Upper lobe of right lung (tissue), 1 donor: ENCODE data around the gene UCKL1. TPM values are rescaled to one million over a fixed set of nuclear protein-coding genes. Genes with fewer than 3 reads are reported as not detected.
A peak's percentile ranks its signal among the peaks of the same experiment; 100 is the strongest.

Experiments used
- ATAC-seq: fragments of 200-7000 bp; cut with Tn5 transposase; one replicate; pipeline ENCODE4 v1.9.1; 2020; ENCODE audit warnings: mild to moderate bottlenecking, moderate library complexity
- DNase-seq: peaks from one replicate; pipeline ENCODE4 v3.0.0-alpha.2; 2020
- H3K27ac ChIP-seq: fragments of 200-600 bp; one replicate; pipeline ENCODE4 v1.8.0; 2022
- H3K27me3 ChIP-seq: fragments of 200-600 bp; one replicate; pipeline ENCODE4 v1.8.0; 2022; ENCODE audit warnings: mild to moderate bottlenecking
- H3K36me3 ChIP-seq: fragments of 200-600 bp; one replicate; pipeline ENCODE4 v1.8.0; 2022
- H3K4me1 ChIP-seq: fragments of 200-600 bp; one replicate; pipeline ENCODE4 v1.8.0; 2022
- H3K4me3 ChIP-seq: fragments of 200-600 bp; one replicate; pipeline ENCODE4 v1.8.0; 2022; ENCODE audit warnings: mild to moderate bottlenecking
- H3K9me3 ChIP-seq: fragments of 200-600 bp; one replicate; pipeline ENCODE4 v1.8.0; 2022
- intact Hi-C: fragments of 100-400 bp; cut with DNase I; formaldehyde crosslinking; loops from one replicate; pipeline ENCODE4 v1.11.0; 2022
- total RNA-seq: library from RNA; stranded (reverse); fragmentation: NEBNext Ultra II Directional; extraction: Animal tissue kit (Norgen Biotek cat#: 25700); gene quantifications from one replicate; pipeline ENCODE4 v1.2.1, GENCODE V29; 2021
- TF ChIP-seq, protein P1 (sequence below): fragments of 200-600 bp; IDR thresholded peaks from one replicate; pipeline ENCODE4 v1.8.0; 2022; ENCODE audit warnings: antibody characterized with exemption
- donor health status: DM: no; HTN: yes; CAD: no; lungs with severe emphysema.

The UCKL1 gene
- total RNA-seq, 1 donor from 2014 or later: 38.9 TPM

- Histone ChIP-seq H3K9me3 (no peaks in the 10 kb centered on the region), H3K36me3 (peaks cover 45% of the 10 kb centered on the region), H3K27me3 (no peaks in the 10 kb centered on the region), H3K4me1 (peaks cover 30% of the 10 kb centered on the region), H3K4me3 (no peak overlapping the region), H3K27ac (no peak overlapping the region)
- ATAC-seq (no peak), DNase-seq (no peak)
- intact Hi-C loops: no loop called here
- TF ChIP-seq, protein P1, sequence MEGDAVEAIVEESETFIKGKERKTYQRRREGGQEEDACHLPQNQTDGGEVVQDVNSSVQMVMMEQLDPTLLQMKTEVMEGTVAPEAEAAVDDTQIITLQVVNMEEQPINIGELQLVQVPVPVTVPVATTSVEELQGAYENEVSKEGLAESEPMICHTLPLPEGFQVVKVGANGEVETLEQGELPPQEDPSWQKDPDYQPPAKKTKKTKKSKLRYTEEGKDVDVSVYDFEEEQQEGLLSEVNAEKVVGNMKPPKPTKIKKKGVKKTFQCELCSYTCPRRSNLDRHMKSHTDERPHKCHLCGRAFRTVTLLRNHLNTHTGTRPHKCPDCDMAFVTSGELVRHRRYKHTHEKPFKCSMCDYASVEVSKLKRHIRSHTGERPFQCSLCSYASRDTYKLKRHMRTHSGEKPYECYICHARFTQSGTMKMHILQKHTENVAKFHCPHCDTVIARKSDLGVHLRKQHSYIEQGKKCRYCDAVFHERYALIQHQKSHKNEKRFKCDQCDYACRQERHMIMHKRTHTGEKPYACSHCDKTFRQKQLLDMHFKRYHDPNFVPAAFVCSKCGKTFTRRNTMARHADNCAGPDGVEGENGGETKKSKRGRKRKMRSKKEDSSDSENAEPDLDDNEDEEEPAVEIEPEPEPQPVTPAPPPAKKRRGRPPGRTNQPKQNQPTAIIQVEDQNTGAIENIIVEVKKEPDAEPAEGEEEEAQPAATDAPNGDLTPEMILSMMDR: no peak
Measured at GRCh38 chr20:63982937-63983336, 26.7 kb upstream of the UCKL1 start.

DNA sequence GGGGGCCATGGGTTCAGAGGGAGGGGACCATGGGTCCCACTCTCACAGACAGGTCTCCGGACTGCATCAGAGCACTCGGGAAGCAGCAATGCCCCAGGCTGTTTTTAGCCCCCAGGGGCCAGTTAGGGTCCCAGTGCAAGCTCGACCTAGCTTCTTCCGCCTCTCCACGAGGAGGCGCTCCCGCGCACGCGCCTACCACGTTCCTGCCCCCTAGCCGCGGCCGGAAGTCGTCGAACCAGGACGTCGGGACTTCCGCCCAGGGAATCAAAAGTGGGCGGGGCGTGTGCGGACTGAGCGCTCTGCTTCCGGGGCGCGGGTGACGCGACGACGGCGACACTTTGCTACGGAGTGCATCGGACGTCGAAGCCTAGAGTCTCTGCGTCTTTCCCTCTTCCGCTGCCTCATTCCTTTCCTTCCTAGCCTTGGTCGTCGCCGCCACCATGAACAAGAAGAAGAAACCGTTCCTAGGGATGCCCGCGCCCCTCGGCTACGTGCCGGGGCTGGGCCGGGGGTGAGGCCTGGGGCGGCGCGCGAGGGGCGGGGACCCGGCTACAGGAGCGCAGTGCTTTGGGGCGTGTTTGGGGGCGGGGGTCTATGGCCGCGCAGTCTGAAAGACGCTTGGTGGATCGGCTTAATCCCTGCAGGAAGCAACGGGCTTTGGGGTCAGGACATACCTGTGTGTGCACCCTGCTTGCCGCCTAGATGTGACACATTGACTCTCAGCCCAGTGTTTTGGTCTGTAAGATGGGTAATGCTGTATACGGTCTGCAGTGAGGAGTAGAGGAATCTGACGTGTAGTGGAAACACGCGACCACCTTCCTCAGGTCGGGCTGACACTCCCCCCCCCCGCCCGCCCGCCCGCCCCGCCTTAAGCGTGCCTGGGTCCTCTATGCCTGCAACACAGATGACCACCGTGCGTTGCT lies 24.9 kb upstream of the UCKL1 start, which contains the start of gene PRPF6:
Gene PRPF6, plus strand, starts transcription at position 327 of the 923 bp plus-strand sequence. Its CDS starts 114 bp downstream, at position 441.
- Histone ChIP-seq H3K4me3 (peak within 1 kb of the TSS; percentile 93), H3K27me3 (no peaks in the 10 kb centered on the region), H3K9me3 (no peaks in the 10 kb centered on the region), H3K36me3 (peaks cover 26% of the 10 kb centered on the region), H3K27ac (peak within 1 kb of the TSS; percentile 90), H3K4me1 (peaks cover 30% of the 10 kb centered on the region)
- DNase-seq (peak; percentile 98), ATAC-seq (peak; percentile 92)
- TF ChIP-seq, protein P1: peak; percentile 86
- intact Hi-C loops: no loop called here

- intact Hi-C loops: no loop called here
- peak overlapping the region; percentile 93 for H3K4me3 ChIP-seq
- peak; percentile 3 for ATAC-seq
- no peaks in the 10 kb centered on the region for H3K9me3 ChIP-seq
- TF ChIP-seq, protein P1: no peak
- DNase-seq: no peak
- H3K36me3 ChIP-seq: peaks cover 19% of the 10 kb centered on the region
- peak overlapping the region; percentile 90 for H3K27ac ChIP-seq
- peaks cover 30% of the 10 kb centered on the region for H3K4me1 ChIP-seq
- no peaks in the 10 kb centered on the region for H3K27me3 ChIP-seq
Measured at GRCh38 chr20:63980317-63980805, 24.1 kb upstream of the UCKL1 start.

DNA sequence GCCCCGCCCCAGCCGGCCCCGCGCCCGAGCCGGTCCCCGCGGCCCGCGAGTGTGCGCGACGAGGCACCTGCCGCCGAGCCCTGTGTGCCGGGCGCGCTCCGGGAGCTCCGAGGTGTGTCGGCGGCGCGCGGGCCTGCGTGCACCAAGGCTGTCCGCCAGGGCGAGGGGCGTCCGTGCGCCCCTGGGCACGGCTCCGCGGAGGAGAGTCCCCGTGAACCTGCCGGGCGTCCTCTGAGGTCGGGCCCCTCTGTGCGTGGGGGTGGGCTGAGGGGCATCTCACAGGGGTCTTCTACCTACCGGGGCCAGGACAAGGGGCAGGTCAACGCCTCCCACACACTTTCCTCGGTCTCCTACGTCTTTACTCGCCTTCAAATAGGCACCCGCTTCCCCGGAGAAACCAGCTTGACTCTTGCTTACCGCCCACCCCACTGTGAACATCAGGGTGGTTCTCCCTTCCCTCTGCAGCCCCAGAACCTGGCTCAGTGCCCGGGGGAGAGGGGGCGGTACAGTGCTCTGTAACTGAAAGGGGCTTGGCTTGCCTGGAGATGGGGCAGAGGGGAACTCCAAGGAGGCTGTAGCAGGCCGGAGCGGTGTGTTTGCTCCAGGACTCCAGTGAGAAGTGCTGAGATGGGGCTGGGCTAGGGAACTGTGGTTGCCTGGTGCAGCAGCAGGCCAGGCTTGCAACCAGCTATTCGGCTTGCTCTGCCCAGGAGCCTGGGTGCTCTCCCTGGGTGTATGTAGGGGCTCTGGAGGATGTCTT lies 23.5 kb upstream of the UCKL1 start, which contains the start of gene SAMD10:
Gene SAMD10, minus strand, starts transcription at position 86 of the 760 bp plus-strand sequence. CDS start 175 bp downstream, outside the sequence.
- Histone ChIP-seq H3K27ac (peak within 1 kb of the TSS; percentile 90), H3K4me3 (peak within 1 kb of the TSS; percentile 93), H3K9me3 (no peaks in the 10 kb centered on the region), H3K27me3 (no peaks in the 10 kb centered on the region), H3K4me1 (peaks cover 30% of the 10 kb centered on the region), H3K36me3 (peaks cover 13% of the 10 kb centered on the region)
- DNase-seq: peak; percentile 83
- TF ChIP-seq, protein P1: peak; percentile 5
- intact Hi-C loops: no loop called here
- peak; percentile 11 for ATAC-seq

DNA sequence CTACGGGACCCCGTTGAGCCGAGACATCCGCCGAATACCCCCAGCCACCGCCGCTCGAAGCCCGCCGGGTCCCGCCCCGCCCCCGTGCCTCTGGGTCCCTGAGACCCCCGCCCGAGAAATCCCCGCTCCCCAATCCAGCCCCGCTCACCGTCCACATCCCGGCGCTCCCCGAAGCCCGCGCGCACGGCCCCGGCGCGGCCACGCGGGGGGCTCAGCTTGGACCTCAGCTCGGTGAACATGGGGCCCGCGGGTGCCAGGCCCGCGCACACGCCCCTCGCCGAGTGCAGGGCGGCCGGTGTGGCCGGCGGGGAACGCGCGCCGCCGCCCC lies 23.0 kb upstream of the UCKL1 start:
- intact Hi-C loops: no loop called here
- Histone ChIP-seq H3K4me3 (peak overlapping the region; percentile 93), H3K4me1 (peaks cover 30% of the 10 kb centered on the region), H3K27ac (peak overlapping the region; percentile 66), H3K9me3 (no peaks in the 10 kb centered on the region), H3K36me3 (peaks cover 7% of the 10 kb centered on the region), H3K27me3 (no peaks in the 10 kb centered on the region)
- ATAC-seq (no peak), DNase-seq (peak; percentile 68)
- TF ChIP-seq, protein P1: no peak
